A673 (cell line): ENCODE data around the gene MAP3K3.

ENCODE experiments used
- CTCF ChIP-seq: fragments of 300-800, 200-600 bp; sonication (generic); conservative IDR thresholded peaks from 2 replicates; pipeline ENCODE4 v1.5.1; 2017; ENCODE audit warnings: low read depth, mild to moderate bottlenecking, antibody characterized with exemption, low read length, moderate library complexity, mixed read lengths
- EZH2 ChIP-seq: fragments of 200-600 bp; sonication (generic); IDR thresholded peaks from 2 replicates; pipeline ENCODE4 v1.6.1; 2017; ENCODE audit warnings: borderline replicate concordance, low read depth, mild to moderate bottlenecking, mixed read lengths, antibody characterized with exemption, low read length; ENCODE audit not compliant: poor library complexity, severe bottlenecking

- TF ChIP-seq CTCF, result no peak
- TF ChIP-seq EZH2, result no peak
Observed at GRCh38 chr17:63672856-63673255, 50.6 kb downstream of the MAP3K3 start.
